ENCODE results near the gene BACH2.

BACH2 gene

DNA sequence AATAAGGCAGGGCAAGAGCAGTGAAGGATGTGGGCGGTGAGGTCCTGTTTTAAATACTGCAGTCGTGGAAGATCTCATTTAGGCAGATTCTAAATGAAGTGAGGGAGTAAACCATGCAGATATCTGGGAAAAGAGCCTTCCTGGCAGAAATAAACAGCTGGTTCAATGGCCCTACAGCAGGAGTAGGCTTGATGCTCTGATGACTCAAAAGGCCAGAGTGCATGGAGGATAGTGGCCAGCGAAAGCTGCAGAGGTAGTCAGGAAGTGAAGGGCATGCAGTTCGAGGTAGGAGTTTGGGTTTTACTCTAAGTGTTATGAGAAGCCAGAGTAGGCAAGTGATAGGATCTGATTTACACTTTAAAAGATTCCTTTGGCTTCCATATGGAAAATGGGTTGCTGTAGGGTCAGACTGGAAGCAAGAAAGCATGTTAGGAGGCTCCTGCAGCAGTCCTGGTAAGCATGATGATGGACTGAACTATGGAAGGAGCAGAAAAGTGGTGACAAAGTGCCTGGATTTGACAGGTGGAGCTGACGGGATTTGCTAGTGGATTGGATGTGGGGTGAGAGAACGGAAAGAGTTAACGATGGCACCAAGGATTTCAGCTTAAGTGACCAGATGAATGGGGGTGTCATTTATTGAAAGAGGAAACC lies 252.3 kb downstream of the BACH2 start:
- Histone ChIP-seq H3K14ac (ENCODE audit: low read length) (no peak overlapping the region), H4K8ac (ENCODE audit: low read depth, low read length) (no peak overlapping the region), H3K27me3 (ENCODE audit: control insufficient read depth in 3 of 3, insufficient read depth in 3 of 3, low read depth in 1 of 3, low read length in 3 of 3) (no peaks in the 10 kb centered on the region), H3K18ac (ENCODE audit: low read length) (no peak overlapping the region), H3K36me3 (replicated peaks in 1 of 2; ENCODE audit: control insufficient read depth in 2 of 2, insufficient read depth in 2 of 2, low read length in 2 of 2) (no peaks in the 10 kb centered on the region), H3K4me1 (ENCODE audit: control insufficient read depth in 2 of 2, insufficient read depth in 1 of 2, low read depth in 1 of 2, low read length in 2 of 2) (peaks cover 0 to 3% of the 10 kb centered on the region in 2 donors), H3K9me3 (replicated peaks in 1 of 2; ENCODE audit: control insufficient read depth in 2 of 2, insufficient read depth in 1 of 2, low read depth in 1 of 2, low read length in 2 of 2) (no peaks in the 10 kb centered on the region), H2BK15ac (ENCODE audit: low read length) (no peak overlapping the region), H2BK12ac (ENCODE audit: low read length) (no peak overlapping the region), H3K27ac (replicated peaks; ENCODE audit: low read length) (no peak overlapping the region), H3K4me2 (ENCODE audit: insufficient read depth, low read length, poor library complexity, severe bottlenecking) (no peak overlapping the region), H3K9ac (ENCODE audit: low read depth, low read length, poor library complexity) (no peak overlapping the region), H2BK5ac (ENCODE audit: low read length) (no peak overlapping the region), H4K91ac (ENCODE audit: low read depth, low read length, poor library complexity) (no peak overlapping the region), H2BK120ac (ENCODE audit: low read depth, low read length) (no peak overlapping the region), H2AFZ (ENCODE audit: low read length) (no peak overlapping the region), H3K4ac (ENCODE audit: low read length) (no peak overlapping the region), H3K4me3 (ENCODE audit: low read length in 2 of 2) (no peak overlapping the region), H3K23ac (ENCODE audit: low read depth, low read length, poor library complexity) (no peak overlapping the region), H2AK5ac (ENCODE audit: low read depth, low read length) (no peak overlapping the region), H3K79me1 (ENCODE audit: low read depth, low read length) (no peaks in the 10 kb centered on the region)
- DNase-seq (ENCODE audit: low spot score), result no peak
- WGBS, 2 donors (ENCODE audit: extremely low coverage in 2 of 2, insufficient read length in 2 of 2, insufficient replicate concordance in 1 of 2), result no CpG with 5 or more reads among the region's 7 CpGs

DNA sequence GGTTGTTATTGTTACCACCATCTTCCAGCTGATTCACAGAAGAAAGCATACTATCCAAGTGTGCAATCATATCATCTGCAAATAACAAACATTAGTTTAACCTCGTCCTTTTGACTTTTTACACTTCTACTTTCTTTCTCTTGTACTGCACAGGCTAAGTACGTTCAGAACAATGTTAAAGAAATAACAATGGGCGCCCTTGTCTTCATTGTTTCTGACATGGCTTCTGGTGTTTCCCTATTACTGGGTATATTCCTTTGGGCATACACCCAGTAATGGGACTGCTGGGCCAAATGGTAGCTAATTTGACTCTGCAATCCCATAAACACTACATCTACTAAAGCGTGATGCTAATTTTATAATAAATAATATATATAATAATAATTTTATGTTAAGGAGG lies 255.7 kb downstream of the BACH2 start:
- H2BK12ac ChIP-seq (ENCODE audit: low read length), result no peak overlapping the region
- no peak overlapping the region for H3K4ac ChIP-seq (ENCODE audit: low read length)
- no peaks in the 10 kb centered on the region for H3K36me3 ChIP-seq (replicated peaks in 1 of 2; ENCODE audit: control insufficient read depth in 2 of 2, insufficient read depth in 2 of 2, low read length in 2 of 2)
- H3K4me1 ChIP-seq (ENCODE audit: control insufficient read depth in 2 of 2, insufficient read depth in 1 of 2, low read depth in 1 of 2, low read length in 2 of 2), result no peaks in the 10 kb centered on the region
- no peaks in the 10 kb centered on the region for H3K27me3 ChIP-seq (ENCODE audit: control insufficient read depth in 3 of 3, insufficient read depth in 3 of 3, low read depth in 1 of 3, low read length in 3 of 3)
- H2BK15ac ChIP-seq (ENCODE audit: low read length), result no peak overlapping the region
- no peak overlapping the region for H3K4me3 ChIP-seq (ENCODE audit: low read length in 2 of 2)
- H3K18ac ChIP-seq (ENCODE audit: low read length), result no peak overlapping the region
- DNase-seq (ENCODE audit: low spot score), result no peak
- H2AFZ ChIP-seq (ENCODE audit: low read length), result no peak overlapping the region
- H2BK120ac ChIP-seq (ENCODE audit: low read depth, low read length), result no peak overlapping the region
- H3K79me1 ChIP-seq (ENCODE audit: low read depth, low read length), result no peaks in the 10 kb centered on the region
- no peak overlapping the region for H3K14ac ChIP-seq (ENCODE audit: low read length)
- H3K4me2 ChIP-seq (ENCODE audit: insufficient read depth, low read length, poor library complexity, severe bottlenecking), result no peak overlapping the region
- no peak overlapping the region for H4K8ac ChIP-seq (ENCODE audit: low read depth, low read length)
- no peak overlapping the region for H2BK5ac ChIP-seq (ENCODE audit: low read length)
- peaks cover 0 to 2% of the 10 kb centered on the region in 2 donors for H3K9me3 ChIP-seq (replicated peaks in 1 of 2; ENCODE audit: control insufficient read depth in 2 of 2, insufficient read depth in 1 of 2, low read depth in 1 of 2, low read length in 2 of 2)
- H3K23ac ChIP-seq (ENCODE audit: low read depth, low read length, poor library complexity), result no peak overlapping the region
- H4K91ac ChIP-seq (ENCODE audit: low read depth, low read length, poor library complexity), result no peak overlapping the region
- no peak overlapping the region for H2AK5ac ChIP-seq (ENCODE audit: low read depth, low read length)
- H3K9ac ChIP-seq (ENCODE audit: low read depth, low read length, poor library complexity), result no peak overlapping the region
- no peak overlapping the region for H3K27ac ChIP-seq (replicated peaks; ENCODE audit: low read length)
- no CpG with 5 or more reads among the region's 4 CpGs for WGBS, 2 donors (ENCODE audit: extremely low coverage in 2 of 2, insufficient read length in 2 of 2, insufficient replicate concordance in 1 of 2)

DNA sequence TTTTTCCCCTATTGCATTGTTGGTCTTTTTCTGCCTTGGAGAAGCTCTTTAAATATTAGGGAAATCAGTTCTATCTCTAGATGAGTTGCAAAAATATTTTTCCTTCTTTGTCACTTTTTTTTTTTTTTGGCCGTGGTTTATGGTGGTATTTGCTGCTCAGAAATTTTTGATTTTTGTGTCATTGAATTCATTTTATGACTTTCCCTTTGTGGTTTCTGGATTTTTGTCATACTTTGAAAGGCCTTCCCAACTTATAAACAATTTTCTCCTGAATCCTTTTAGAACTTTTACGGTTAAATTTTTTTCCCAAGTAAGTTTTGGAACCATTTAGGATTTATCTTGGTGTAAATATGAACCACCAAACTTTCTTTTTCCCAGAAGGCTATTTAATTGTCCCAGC lies 256.7 kb downstream of the BACH2 start:
- no peak for DNase-seq (ENCODE audit: low spot score)
- no peaks in the 10 kb centered on the region for H3K27me3 ChIP-seq (ENCODE audit: control insufficient read depth in 3 of 3, insufficient read depth in 3 of 3, low read depth in 1 of 3, low read length in 3 of 3)
- H2BK15ac ChIP-seq (ENCODE audit: low read length), result no peak overlapping the region
- H3K27ac ChIP-seq (replicated peaks; ENCODE audit: low read length), result no peak overlapping the region
- H3K36me3 ChIP-seq (replicated peaks in 1 of 2; ENCODE audit: control insufficient read depth in 2 of 2, insufficient read depth in 2 of 2, low read length in 2 of 2), result no peaks in the 10 kb centered on the region
- H3K4me3 ChIP-seq (ENCODE audit: low read length in 2 of 2), result no peak overlapping the region
- no peak overlapping the region for H4K8ac ChIP-seq (ENCODE audit: low read depth, low read length)
- H2BK120ac ChIP-seq (ENCODE audit: low read depth, low read length), result no peak overlapping the region
- H3K18ac ChIP-seq (ENCODE audit: low read length), result no peak overlapping the region
- H2AFZ ChIP-seq (ENCODE audit: low read length), result no peak overlapping the region
- no peak overlapping the region for H3K4me2 ChIP-seq (ENCODE audit: insufficient read depth, low read length, poor library complexity, severe bottlenecking)
- no peak overlapping the region for H3K4ac ChIP-seq (ENCODE audit: low read length)
- no peak overlapping the region for H2BK5ac ChIP-seq (ENCODE audit: low read length)
- no peak overlapping the region for H3K9ac ChIP-seq (ENCODE audit: low read depth, low read length, poor library complexity)
- no CpG with 5 or more reads among the region's 2 CpGs for WGBS, 2 donors (ENCODE audit: extremely low coverage in 2 of 2, insufficient read length in 2 of 2, insufficient replicate concordance in 1 of 2)
- no peak overlapping the region for H4K91ac ChIP-seq (ENCODE audit: low read depth, low read length, poor library complexity)
- H3K4me1 ChIP-seq (ENCODE audit: control insufficient read depth in 2 of 2, insufficient read depth in 1 of 2, low read depth in 1 of 2, low read length in 2 of 2), result no peaks in the 10 kb centered on the region
- H3K23ac ChIP-seq (ENCODE audit: low read depth, low read length, poor library complexity), result no peak overlapping the region
- no peak overlapping the region for H2AK5ac ChIP-seq (ENCODE audit: low read depth, low read length)
- no peaks in the 10 kb centered on the region for H3K79me1 ChIP-seq (ENCODE audit: low read depth, low read length)
- H3K14ac ChIP-seq (ENCODE audit: low read length), result no peak overlapping the region
- H2BK12ac ChIP-seq (ENCODE audit: low read length), result no peak overlapping the region
- H3K9me3 ChIP-seq (replicated peaks in 1 of 2; ENCODE audit: control insufficient read depth in 2 of 2, insufficient read depth in 1 of 2, low read depth in 1 of 2, low read length in 2 of 2), result peaks cover 0 to 2% of the 10 kb centered on the region in 2 donors

DNA sequence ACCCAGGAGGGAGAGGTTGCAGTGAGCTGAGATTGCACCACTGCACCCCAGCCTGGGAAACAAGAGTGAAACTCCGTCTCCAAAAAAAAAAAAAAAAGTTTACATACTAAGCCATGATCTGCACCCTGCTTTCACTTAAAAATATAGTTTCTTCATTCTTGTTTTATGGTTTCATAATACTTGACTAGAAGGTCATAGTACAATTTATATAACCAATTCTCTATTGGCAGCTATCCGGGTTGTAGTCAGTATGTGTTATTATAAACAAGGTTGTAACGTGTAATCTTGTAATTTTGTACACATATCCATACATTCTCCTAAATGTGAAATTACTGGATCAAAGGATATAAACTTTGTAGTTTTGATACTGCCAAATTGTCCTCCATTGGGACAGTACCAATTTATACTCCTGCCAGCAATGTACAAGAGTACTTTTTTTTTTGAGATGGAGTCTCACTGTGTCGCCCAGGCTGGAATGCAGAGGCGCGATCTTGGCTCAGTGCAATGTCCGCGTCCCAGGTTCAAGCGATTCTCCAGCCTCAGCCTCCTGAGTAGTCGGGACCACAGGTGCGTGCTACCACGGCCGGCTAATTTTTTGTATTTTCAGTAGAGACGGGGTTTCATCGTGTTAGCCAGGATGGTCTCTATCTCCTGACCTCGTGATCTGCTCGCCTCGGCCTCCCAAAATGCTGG lies 257.5 kb downstream of the BACH2 start:
- Histone ChIP-seq H2BK120ac (ENCODE audit: low read depth, low read length) (no peak overlapping the region), H3K23ac (ENCODE audit: low read depth, low read length, poor library complexity) (no peak overlapping the region), H4K8ac (ENCODE audit: low read depth, low read length) (no peak overlapping the region), H3K4me2 (ENCODE audit: insufficient read depth, low read length, poor library complexity, severe bottlenecking) (no peak overlapping the region), H3K27me3 (ENCODE audit: control insufficient read depth in 3 of 3, insufficient read depth in 3 of 3, low read depth in 1 of 3, low read length in 3 of 3) (no peaks in the 10 kb centered on the region), H3K27ac (replicated peaks; ENCODE audit: low read length) (no peak overlapping the region), H3K14ac (ENCODE audit: low read length) (no peak overlapping the region), H3K4me3 (ENCODE audit: low read length in 2 of 2) (no peak overlapping the region), H4K91ac (ENCODE audit: low read depth, low read length, poor library complexity) (no peak overlapping the region), H2AFZ (ENCODE audit: low read length) (no peak overlapping the region), H2BK12ac (ENCODE audit: low read length) (no peak overlapping the region), H3K9me3 (replicated peaks in 1 of 2; ENCODE audit: control insufficient read depth in 2 of 2, insufficient read depth in 1 of 2, low read depth in 1 of 2, low read length in 2 of 2) (peaks cover 0 to 2% of the 10 kb centered on the region in 2 donors), H3K79me1 (ENCODE audit: low read depth, low read length) (no peaks in the 10 kb centered on the region), H3K4me1 (ENCODE audit: control insufficient read depth in 2 of 2, insufficient read depth in 1 of 2, low read depth in 1 of 2, low read length in 2 of 2) (peaks cover 0 to 4% of the 10 kb centered on the region in 2 donors), H2BK5ac (ENCODE audit: low read length) (no peak overlapping the region), H2BK15ac (ENCODE audit: low read length) (no peak overlapping the region), H3K18ac (ENCODE audit: low read length) (no peak overlapping the region), H3K9ac (ENCODE audit: low read depth, low read length, poor library complexity) (no peak overlapping the region), H3K36me3 (replicated peaks in 1 of 2; ENCODE audit: control insufficient read depth in 2 of 2, insufficient read depth in 2 of 2, low read length in 2 of 2) (no peaks in the 10 kb centered on the region), H3K4ac (ENCODE audit: low read length) (no peak overlapping the region), H2AK5ac (ENCODE audit: low read depth, low read length) (no peak overlapping the region)
- DNase-seq (ENCODE audit: low spot score), result no peak
- WGBS, 2 donors (ENCODE audit: extremely low coverage in 2 of 2, insufficient read length in 2 of 2, insufficient replicate concordance in 1 of 2), result no CpG with 5 or more reads among the region's 18 CpGs
